HL-60 (cell line): Measurements from ENCODE around the gene TMEM154.

Experiments used
- DNase-seq, 2 experiments: peaks; one replicate each; pipeline ENCODE4 v3.0.0-alpha.2; 2010 to 2020; ENCODE audit warnings: low read depth in 1 of 2, low spot score in 1 of 2
- H3K27ac ChIP-seq: fragments of 250-450 bp; sonication (Bioruptor Pico); replicated peaks from 2 replicates; pipeline ENCODE4 v1.5.1; 2020; ENCODE audit warnings: mild to moderate bottlenecking, moderate library complexity
- H3K27me3 ChIP-seq: fragments of 250-450 bp; sonication (Bioruptor Pico); 2 replicates; pipeline ENCODE4 v1.5.1; 2021; ENCODE audit warnings: mild to moderate bottlenecking, moderate library complexity; ENCODE audit not compliant: insufficient read depth, poor library complexity, severe bottlenecking
- H3K4me3 ChIP-seq: replicated peaks from 2 replicates; pipeline ENCODE4 v1.5.1; 2011; ENCODE audit warnings: mild to moderate bottlenecking, control low read depth, low read length; ENCODE audit not compliant: insufficient read depth
- GABPA ChIP-seq: IDR thresholded peaks from 2 replicates; pipeline ENCODE4 v1.6.1; 2012; ENCODE audit warnings: low read depth
- POLR2AphosphoS5 ChIP-seq: IDR thresholded peaks from 2 replicates; pipeline ENCODE4 v1.6.1; 2012; ENCODE audit warnings: low read depth
- SPI1 ChIP-seq: IDR thresholded peaks from 2 replicates; pipeline ENCODE4 v1.6.1; 2012; ENCODE audit warnings: low read depth, mild to moderate bottlenecking, borderline replicate concordance
- TF ChIP-seq, protein P1 (sequence below): IDR thresholded peaks from 2 replicates; pipeline ENCODE4 v1.6.1; 2012; ENCODE audit warnings: low read depth; ENCODE audit not compliant: insufficient replicate concordance
- TF ChIP-seq, protein P2 (sequence below): IDR thresholded peaks from one replicate; pipeline ENCODE4 v1.5.1; 2011; ENCODE audit warnings: low read length, control low read depth, inconsistent platforms; ENCODE audit not compliant: insufficient read depth

The TMEM154 gene

DNA sequence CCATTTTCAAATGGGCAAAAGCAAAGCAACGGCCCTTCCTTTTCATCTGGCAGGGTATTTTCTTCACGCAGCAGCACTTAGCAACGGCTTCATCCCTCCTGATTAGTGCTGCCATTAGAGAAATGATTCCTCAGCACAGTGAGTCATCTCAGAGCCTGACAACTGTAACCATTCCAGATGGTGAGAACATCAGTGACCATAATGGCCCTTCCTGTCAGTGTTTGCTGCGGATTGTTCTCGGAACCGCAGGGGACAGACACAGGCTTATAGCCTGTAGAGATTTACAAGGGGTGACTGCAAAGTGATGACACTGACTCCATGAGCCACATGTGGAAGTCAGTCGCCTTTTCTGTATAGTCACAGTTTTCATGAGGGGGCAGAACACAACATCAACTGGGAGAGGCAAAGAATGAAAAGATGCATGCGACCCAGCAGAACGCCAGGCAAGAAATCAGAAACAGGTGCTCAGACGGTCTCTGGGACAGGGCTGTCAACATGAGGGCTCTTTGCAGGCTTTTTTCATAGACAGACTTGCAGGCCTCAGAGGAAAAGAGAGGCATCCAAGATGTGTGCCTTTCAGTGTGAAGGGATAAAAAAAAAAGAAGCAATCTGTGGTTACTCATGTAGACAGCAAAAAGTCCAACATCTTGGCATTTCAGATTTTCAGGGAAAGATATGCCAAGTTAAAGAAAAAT lies 74.0 kb downstream of the TMEM154 start:
- Histone ChIP-seq H3K4me3 (no peak overlapping the region), H3K27ac (no peak overlapping the region)
- DNase-seq, result no peak

DNA sequence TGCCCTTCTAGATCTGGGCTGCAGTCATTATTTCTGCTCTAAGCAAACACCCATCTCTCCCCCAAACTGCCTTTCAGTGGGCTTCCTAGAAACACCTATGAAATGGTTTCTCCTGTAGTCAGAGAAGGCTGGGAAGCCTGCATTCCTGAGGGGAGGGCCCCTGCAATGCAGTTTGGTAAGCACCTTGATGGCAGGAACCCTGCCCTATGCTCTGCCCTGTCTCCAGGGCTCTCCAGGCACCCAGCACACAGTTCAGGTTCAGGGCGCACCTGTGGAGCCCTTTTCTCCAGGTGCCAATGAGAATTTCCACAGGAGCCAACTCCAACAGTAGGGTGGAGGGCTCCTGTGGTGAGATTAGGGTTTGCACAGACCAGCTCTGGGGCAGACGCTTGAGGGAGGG lies 74.8 kb downstream of the TMEM154 start:
- DNase-seq, result no peak
- no peaks in the 10 kb centered on the region for H3K27me3 ChIP-seq
- TF ChIP-seq, protein P1, sequence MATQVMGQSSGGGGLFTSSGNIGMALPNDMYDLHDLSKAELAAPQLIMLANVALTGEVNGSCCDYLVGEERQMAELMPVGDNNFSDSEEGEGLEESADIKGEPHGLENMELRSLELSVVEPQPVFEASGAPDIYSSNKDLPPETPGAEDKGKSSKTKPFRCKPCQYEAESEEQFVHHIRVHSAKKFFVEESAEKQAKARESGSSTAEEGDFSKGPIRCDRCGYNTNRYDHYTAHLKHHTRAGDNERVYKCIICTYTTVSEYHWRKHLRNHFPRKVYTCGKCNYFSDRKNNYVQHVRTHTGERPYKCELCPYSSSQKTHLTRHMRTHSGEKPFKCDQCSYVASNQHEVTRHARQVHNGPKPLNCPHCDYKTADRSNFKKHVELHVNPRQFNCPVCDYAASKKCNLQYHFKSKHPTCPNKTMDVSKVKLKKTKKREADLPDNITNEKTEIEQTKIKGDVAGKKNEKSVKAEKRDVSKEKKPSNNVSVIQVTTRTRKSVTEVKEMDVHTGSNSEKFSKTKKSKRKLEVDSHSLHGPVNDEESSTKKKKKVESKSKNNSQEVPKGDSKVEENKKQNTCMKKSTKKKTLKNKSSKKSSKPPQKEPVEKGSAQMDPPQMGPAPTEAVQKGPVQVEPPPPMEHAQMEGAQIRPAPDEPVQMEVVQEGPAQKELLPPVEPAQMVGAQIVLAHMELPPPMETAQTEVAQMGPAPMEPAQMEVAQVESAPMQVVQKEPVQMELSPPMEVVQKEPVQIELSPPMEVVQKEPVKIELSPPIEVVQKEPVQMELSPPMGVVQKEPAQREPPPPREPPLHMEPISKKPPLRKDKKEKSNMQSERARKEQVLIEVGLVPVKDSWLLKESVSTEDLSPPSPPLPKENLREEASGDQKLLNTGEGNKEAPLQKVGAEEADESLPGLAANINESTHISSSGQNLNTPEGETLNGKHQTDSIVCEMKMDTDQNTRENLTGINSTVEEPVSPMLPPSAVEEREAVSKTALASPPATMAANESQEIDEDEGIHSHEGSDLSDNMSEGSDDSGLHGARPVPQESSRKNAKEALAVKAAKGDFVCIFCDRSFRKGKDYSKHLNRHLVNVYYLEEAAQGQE, result no peak
- H3K4me3 ChIP-seq, result no peak overlapping the region
- H3K27ac ChIP-seq, result no peak overlapping the region

More for the DNA sequence above, 74.0 kb downstream of the TMEM154 start:
- no peak for TF ChIP-seq SPI1
- no peaks in the 10 kb centered on the region for H3K27me3 ChIP-seq

DNA sequence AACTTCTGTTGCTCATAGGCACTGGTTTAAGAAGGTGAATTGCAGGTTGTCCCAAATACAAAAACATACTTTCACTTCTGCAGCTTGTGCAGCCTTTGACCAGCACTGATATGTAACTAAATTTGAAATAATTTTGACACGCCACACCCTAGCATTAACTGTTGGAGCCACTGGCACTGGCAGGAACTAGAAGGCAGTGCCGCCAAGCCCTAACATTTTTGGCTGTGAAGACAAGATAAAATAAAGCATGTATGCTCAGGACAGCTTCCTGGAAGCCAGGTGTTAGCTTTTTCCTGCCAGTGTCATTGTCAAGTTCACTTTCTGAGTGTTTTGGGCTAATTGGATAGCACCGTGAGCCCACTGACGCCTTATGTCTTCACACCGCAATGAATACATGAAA lies 78.6 kb downstream of the TMEM154 start:
- Histone ChIP-seq H3K27me3 (no peaks in the 10 kb centered on the region), H3K27ac (no peak overlapping the region), H3K4me3 (no peak overlapping the region)
- TF ChIP-seq GABPA, result no peak
- TF ChIP-seq SPI1, result no peak
- TF ChIP-seq, protein P1, result no peak
- no peak for TF ChIP-seq POLR2AphosphoS5
- TF ChIP-seq, protein P2, sequence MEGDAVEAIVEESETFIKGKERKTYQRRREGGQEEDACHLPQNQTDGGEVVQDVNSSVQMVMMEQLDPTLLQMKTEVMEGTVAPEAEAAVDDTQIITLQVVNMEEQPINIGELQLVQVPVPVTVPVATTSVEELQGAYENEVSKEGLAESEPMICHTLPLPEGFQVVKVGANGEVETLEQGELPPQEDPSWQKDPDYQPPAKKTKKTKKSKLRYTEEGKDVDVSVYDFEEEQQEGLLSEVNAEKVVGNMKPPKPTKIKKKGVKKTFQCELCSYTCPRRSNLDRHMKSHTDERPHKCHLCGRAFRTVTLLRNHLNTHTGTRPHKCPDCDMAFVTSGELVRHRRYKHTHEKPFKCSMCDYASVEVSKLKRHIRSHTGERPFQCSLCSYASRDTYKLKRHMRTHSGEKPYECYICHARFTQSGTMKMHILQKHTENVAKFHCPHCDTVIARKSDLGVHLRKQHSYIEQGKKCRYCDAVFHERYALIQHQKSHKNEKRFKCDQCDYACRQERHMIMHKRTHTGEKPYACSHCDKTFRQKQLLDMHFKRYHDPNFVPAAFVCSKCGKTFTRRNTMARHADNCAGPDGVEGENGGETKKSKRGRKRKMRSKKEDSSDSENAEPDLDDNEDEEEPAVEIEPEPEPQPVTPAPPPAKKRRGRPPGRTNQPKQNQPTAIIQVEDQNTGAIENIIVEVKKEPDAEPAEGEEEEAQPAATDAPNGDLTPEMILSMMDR, result no peak
- no peak for DNase-seq

DNA sequence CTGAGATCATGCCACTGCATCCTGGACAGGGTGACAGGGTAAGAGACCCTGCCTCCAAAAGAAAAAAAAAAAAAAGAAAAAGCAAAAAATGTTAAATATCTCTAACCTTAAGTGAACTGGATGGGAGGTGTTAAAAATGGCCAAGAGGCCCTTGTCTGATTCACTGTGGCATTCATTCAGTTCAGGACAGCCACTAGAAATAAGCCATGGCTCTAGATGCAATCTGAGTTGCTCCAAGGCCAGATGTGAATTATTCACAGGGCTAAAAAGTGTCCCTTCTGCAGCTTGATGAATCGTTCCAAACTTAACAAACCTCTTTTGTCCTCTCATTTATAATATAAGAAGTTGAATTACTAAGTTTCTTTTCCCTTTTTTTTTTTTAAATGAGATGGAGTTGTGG lies 80.2 kb downstream of the TMEM154 start:
- Histone ChIP-seq H3K27ac (no peak overlapping the region), H3K4me3 (no peak overlapping the region), H3K27me3 (no peaks in the 10 kb centered on the region)
- DNase-seq, result no peak
- TF ChIP-seq, protein P1, result no peak
- no peak for TF ChIP-seq POLR2AphosphoS5

DNA sequence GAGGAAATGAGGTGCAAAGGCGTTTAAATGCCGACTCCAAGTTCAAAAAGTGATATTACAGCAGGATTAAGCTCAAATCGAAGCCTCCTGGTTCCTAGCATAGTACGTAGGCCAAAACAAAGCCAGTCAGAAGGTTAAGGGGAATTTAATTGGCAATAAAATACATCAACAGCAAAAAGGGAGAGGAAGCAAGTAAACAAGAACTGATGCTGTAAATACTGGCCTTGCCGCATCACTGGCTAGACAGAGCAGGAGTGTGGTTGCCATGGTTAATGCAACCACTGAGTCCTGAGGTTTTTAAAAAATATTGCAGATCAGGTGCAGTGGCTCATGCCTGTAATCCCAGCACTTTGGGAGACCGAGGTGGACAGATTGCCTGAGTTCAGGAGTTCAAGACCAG lies 80.7 kb downstream of the TMEM154 start:
- Histone ChIP-seq H3K4me3 (no peak overlapping the region), H3K27me3 (no peaks in the 10 kb centered on the region), H3K27ac (no peak overlapping the region)
- TF ChIP-seq POLR2AphosphoS5 (no peak), SPI1 (no peak), GABPA (no peak)
- TF ChIP-seq, protein P2, result no peak
- TF ChIP-seq, protein P1, result no peak
- no peak for DNase-seq
